RWPE2 (cell line): Measurements from ENCODE around the gene NRTN.

ENCODE experiments used
- ATAC-seq: fragments of 200-7000 bp; cut with Tn5 transposase; 3 replicates; pipeline ENCODE4 v1.9.1; 2021; ENCODE audit warnings: low read depth
- DNase-seq: peaks from one replicate; pipeline ENCODE4 v3.0.0-alpha.2; 2020; ENCODE audit warnings: low spot score
- H3K27ac ChIP-seq: fragments of 450-650 bp; 2 replicates; pipeline ENCODE4 v1.5.1; 2017; ENCODE audit warnings: mild to moderate bottlenecking; ENCODE audit not compliant: poor library complexity, severe bottlenecking
- H3K27me3 ChIP-seq: fragments of 250-450 bp; sonication (Bioruptor Pico); 2 replicates; pipeline ENCODE4 v1.5.1; 2021; ENCODE audit warnings: mild to moderate bottlenecking, moderate library complexity; ENCODE audit not compliant: insufficient read depth, poor library complexity, severe bottlenecking
- H3K36me3 ChIP-seq: fragments of 250-450 bp; sonication (Bioruptor Pico); 2 replicates; pipeline ENCODE4 v1.5.1; 2020; ENCODE audit warnings: low read depth, mild to moderate bottlenecking, moderate library complexity
- H3K4me1 ChIP-seq: fragments of 250-450 bp; sonication (Bioruptor Pico); 2 replicates; pipeline ENCODE4 v1.5.1; 2021; ENCODE audit warnings: mild to moderate bottlenecking, moderate library complexity; ENCODE audit not compliant: insufficient read depth, poor library complexity, severe bottlenecking
- H3K4me3 ChIP-seq: fragments of 250-450 bp; sonication (Bioruptor Pico); 2 replicates; pipeline ENCODE4 v1.5.1; 2021; ENCODE audit warnings: mild to moderate bottlenecking, moderate library complexity; ENCODE audit not compliant: severe bottlenecking
- H3K9me3 ChIP-seq: fragments of 250-450 bp; sonication (Bioruptor Pico); 2 replicates; pipeline ENCODE4 v1.5.1; 2021; ENCODE audit warnings: mild to moderate bottlenecking, moderate library complexity; ENCODE audit not compliant: severe bottlenecking
- TF ChIP-seq, protein P1 (sequence below): fragments of 450-650 bp; IDR thresholded peaks from one replicate; pipeline ENCODE4 v1.5.1; 2017; ENCODE audit warnings: mild to moderate bottlenecking, moderate library complexity; ENCODE audit not compliant: poor library complexity, severe bottlenecking

NRTN gene

GRCh38 chr19:5828661-5829566 lies 24.0 kb downstream of the NRTN start:
- Histone ChIP-seq H3K9me3 (no peaks in the 10 kb centered on the region), H3K4me1 (no peaks in the 10 kb centered on the region), H3K36me3 (no peaks in the 10 kb centered on the region), H3K27ac (peak overlapping the region; percentile 37), H3K27me3 (no peaks in the 10 kb centered on the region), H3K4me3 (peak overlapping the region; percentile 46)
- DNase-seq (no peak), ATAC-seq (no peak)
- TF ChIP-seq, protein P1, sequence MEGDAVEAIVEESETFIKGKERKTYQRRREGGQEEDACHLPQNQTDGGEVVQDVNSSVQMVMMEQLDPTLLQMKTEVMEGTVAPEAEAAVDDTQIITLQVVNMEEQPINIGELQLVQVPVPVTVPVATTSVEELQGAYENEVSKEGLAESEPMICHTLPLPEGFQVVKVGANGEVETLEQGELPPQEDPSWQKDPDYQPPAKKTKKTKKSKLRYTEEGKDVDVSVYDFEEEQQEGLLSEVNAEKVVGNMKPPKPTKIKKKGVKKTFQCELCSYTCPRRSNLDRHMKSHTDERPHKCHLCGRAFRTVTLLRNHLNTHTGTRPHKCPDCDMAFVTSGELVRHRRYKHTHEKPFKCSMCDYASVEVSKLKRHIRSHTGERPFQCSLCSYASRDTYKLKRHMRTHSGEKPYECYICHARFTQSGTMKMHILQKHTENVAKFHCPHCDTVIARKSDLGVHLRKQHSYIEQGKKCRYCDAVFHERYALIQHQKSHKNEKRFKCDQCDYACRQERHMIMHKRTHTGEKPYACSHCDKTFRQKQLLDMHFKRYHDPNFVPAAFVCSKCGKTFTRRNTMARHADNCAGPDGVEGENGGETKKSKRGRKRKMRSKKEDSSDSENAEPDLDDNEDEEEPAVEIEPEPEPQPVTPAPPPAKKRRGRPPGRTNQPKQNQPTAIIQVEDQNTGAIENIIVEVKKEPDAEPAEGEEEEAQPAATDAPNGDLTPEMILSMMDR = no peak

DNA sequence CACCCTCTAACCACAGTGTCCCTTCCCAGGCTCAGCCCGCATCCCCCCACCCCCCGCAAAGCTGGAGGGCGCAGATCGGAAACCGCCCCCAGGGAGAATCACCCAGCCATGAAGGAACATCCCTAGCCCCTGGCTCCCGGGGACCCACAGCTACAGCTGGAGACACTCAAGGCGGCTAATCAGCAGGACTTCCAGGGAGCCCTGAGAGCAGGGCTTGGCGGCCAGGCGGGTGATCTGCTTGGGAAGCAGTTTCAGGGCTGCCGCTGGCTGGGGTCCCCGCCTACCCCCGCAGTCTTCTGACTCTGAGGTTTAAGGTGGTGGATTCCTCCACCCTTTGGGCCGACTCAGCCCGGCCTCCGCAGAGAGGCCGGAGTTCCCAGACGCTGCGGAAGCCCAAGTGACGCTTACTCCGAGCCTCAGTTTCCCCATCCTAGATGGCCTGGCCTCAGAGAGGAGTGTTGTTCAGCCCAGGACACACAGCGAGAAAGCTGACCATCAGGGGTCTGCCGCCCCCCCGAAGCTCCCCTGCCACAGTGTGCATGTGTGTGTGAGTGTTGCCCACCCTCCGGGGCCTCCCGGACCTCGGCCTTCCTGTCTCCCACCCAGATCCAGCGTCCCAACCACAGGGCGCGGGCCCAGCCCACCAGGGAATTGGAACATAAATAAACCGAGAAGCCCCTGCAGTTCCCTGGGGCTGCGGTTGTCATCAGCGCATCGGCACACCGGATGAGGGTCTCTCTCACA lies 24.9 kb downstream of the NRTN start:
- Histone ChIP-seq H3K4me3 (no peak overlapping the region), H3K9me3 (no peaks in the 10 kb centered on the region), H3K27me3 (no peaks in the 10 kb centered on the region), H3K36me3 (no peaks in the 10 kb centered on the region), H3K27ac (no peak overlapping the region), H3K4me1 (no peaks in the 10 kb centered on the region)
- DNase-seq (no peak), ATAC-seq (no peak)
- TF ChIP-seq, protein P1 = no peak

DNA sequence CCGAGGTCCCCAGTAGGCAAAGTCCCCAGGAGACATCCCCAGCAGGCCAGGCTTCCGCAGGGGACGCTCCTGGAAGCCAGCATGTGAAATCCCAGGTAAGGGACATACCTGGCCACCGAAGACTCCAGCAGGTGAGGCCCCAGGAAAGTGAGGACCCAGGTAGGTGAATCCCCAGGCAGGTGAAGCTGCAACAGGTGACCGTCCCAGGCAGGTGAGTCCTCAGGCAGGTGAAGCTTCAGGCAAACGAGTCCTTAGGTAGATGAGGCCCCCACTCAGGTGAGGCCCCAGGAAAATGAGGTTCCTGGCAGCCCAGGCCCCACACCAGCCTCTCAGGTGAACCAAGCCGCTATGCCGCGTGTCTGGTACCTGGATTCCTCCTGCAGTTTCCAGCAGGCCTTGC lies 26.3 kb downstream of the NRTN start:
- DNase-seq (no peak), ATAC-seq (no peak)
- Histone ChIP-seq H3K36me3 (no peaks in the 10 kb centered on the region), H3K9me3 (no peaks in the 10 kb centered on the region), H3K27me3 (no peaks in the 10 kb centered on the region), H3K4me1 (no peaks in the 10 kb centered on the region), H3K4me3 (no peak overlapping the region), H3K27ac (no peak overlapping the region)
- TF ChIP-seq, protein P1 = no peak

- H3K4me1 ChIP-seq = no peaks in the 10 kb centered on the region
- no peaks in the 10 kb centered on the region for H3K27me3 ChIP-seq
- no peak overlapping the region for H3K4me3 ChIP-seq
- TF ChIP-seq, protein P1 = no peak
- H3K36me3 ChIP-seq = no peaks in the 10 kb centered on the region
- no peaks in the 10 kb centered on the region for H3K9me3 ChIP-seq
- no peak for DNase-seq
- no peak for ATAC-seq
- no peak overlapping the region for H3K27ac ChIP-seq
Observed at GRCh38 chr19:5832061-5832460, 27.2 kb downstream of the NRTN start.
